IgD-negative memory B cell (primary cell): ENCODE results near the gene BFSP2. TPM values are rescaled to one million over a fixed set of nuclear protein-coding genes. Genes with fewer than 3 reads are reported as not detected.

ENCODE experiments used
- H3K27ac Mint-ChIP-seq, 3 donors: one replicate each; pipeline ENCODE4 v1.8.0; 2020 to 2022; ENCODE audit warnings: mild to moderate bottlenecking in 3 of 3, mixed read lengths in 3 of 3, moderate library complexity in 1 of 3
- H3K27me3 Mint-ChIP-seq: one replicate; pipeline ENCODE4 v1.8.0; 2021; ENCODE audit warnings: mixed read lengths
- H3K36me3 Mint-ChIP-seq: one replicate; pipeline ENCODE4 v1.8.0; 2020; ENCODE audit warnings: mild to moderate bottlenecking, mixed read lengths
- H3K4me1 Mint-ChIP-seq, 3 donors: one replicate each; pipeline ENCODE4 v1.8.0; 2020 to 2022; ENCODE audit warnings: mixed read lengths in 3 of 3, mild to moderate bottlenecking in 1 of 3
- H3K4me3 Mint-ChIP-seq, 4 donors: one replicate each; pipeline ENCODE4 v1.8.0; 2020 to 2022; ENCODE audit warnings: mild to moderate bottlenecking in 4 of 4, mixed read lengths in 4 of 4, moderate library complexity in 3 of 4
- H3K9me3 Mint-ChIP-seq, 3 donors: one replicate each; pipeline ENCODE4 v1.8.0; 2020 to 2021; ENCODE audit warnings: mixed read lengths in 3 of 3, mild to moderate bottlenecking in 1 of 3
- polyA plus RNA-seq: library from polyadenylated mRNA; unstranded; fragments of 300-500 nt; fragmentation: Illumina TruSeq; gene quantifications from one replicate; pipeline ENCODE4 v1.2.3, GENCODE V29; 2021

Gene BFSP2
- 2.8 TPM for polyA plus RNA-seq

DNA sequence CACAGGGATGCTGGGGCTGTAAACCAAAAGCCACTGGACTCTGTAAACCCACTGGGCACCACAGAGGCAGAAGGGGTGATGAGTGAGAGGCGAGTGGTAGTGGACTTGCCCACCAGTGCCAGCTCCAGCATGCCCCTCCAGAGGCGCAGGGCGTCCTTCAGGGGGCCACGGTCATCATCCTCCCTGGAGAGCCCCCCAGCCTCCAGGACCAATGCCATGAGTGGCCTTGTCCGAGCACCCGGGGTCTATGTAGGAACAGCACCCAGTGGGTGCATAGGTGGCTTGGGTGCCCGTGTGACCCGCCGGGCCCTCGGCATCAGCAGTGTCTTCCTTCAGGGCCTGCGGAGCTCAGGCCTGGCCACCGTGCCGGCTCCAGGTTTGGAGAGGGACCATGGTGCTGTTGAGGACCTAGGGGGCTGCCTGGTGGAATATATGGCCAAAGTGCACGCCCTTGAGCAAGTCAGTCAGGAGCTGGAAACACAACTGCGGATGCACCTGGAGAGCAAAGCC, at the start of gene BFSP2:
Gene BFSP2, plus strand, starts transcription at position 51 of the 510 bp plus-strand sequence. Its CDS starts 28 bp downstream, at position 79.
- no peaks in the 10 kb centered on the region for H3K27me3 Mint-ChIP-seq
- H3K36me3 Mint-ChIP-seq, result no peaks in the 10 kb centered on the region
- no peak within 1 kb of the TSS for H3K4me3 Mint-ChIP-seq
- peaks cover 0 to 8% (median 2%) of the 10 kb centered on the region in 3 donors for H3K4me1 Mint-ChIP-seq
- H3K27ac Mint-ChIP-seq, result peak within 1 kb of the TSS in 1 of 3 donors; percentile 55
- peaks cover 0 to 1% (median 0%) of the 10 kb centered on the region in 3 donors for H3K9me3 Mint-ChIP-seq

DNA sequence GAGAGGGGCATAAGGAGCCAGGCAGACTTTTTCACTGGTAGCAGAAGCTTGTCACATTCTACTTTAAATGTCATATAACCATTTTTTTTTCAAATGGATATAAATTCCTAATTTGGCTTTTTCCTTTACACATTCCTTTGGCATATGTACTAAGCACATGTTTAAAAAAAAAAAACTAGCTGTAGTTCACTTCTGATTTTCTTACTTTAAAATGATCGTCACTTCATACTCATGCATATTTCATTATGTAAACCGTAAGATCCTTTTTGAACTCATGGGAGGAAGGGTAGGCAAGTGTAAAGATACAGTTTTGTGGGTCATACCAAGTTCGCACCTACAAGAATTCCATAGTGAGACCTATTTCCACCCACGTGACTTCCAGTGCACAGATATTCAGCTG, 45.1 kb upstream of the BFSP2 start:
- peaks cover 2% of the 10 kb centered on the region for H3K36me3 Mint-ChIP-seq
- H3K9me3 Mint-ChIP-seq, result peaks cover 0 to 9% (median 0%) of the 10 kb centered on the region in 3 donors
- no peaks in the 10 kb centered on the region for H3K4me1 Mint-ChIP-seq
- no peak overlapping the region for H3K4me3 Mint-ChIP-seq
- H3K27me3 Mint-ChIP-seq, result peaks cover 16% of the 10 kb centered on the region
- H3K27ac Mint-ChIP-seq, result no peak overlapping the region

GRCh38 chr3:133360476-133360875, 39.4 kb upstream of the BFSP2 start:
- Mint-ChIP-seq H3K4me1 (peaks cover 0 to 2% (median 1%) of the 10 kb centered on the region in 3 donors), H3K36me3 (peaks cover 3% of the 10 kb centered on the region), H3K4me3 (no peak overlapping the region), H3K9me3 (peaks cover 0 to 9% (median 0%) of the 10 kb centered on the region in 3 donors), H3K27ac (no peak overlapping the region), H3K27me3 (peaks cover 16% of the 10 kb centered on the region)

DNA sequence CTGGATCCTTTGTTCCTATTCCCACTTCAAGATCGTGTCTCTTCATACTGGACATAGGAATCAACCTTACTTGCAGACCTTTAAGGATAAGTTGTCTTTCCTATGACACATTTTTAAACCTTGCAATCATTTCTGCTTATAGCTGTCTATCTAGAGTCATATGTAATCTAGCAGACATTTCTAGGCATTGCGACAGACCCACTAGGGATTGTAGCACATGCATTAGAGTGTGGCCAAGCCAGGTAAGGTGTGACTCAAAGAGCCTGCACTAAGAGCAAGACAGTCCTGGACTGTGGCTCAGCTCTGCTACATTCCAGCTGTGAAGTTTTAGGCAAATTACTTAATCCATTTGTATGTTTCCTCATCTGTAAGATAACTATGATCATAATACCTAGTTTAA, 38.8 kb upstream of the BFSP2 start:
- Mint-ChIP-seq H3K27me3 (peaks cover 18% of the 10 kb centered on the region), H3K4me1 (peaks cover 0 to 2% (median 1%) of the 10 kb centered on the region in 3 donors), H3K4me3 (no peak overlapping the region), H3K36me3 (peaks cover 2% of the 10 kb centered on the region), H3K27ac (peak overlapping the region in 1 of 3 donors; percentile 20), H3K9me3 (peaks cover 0 to 6% (median 1%) of the 10 kb centered on the region in 3 donors)

DNA sequence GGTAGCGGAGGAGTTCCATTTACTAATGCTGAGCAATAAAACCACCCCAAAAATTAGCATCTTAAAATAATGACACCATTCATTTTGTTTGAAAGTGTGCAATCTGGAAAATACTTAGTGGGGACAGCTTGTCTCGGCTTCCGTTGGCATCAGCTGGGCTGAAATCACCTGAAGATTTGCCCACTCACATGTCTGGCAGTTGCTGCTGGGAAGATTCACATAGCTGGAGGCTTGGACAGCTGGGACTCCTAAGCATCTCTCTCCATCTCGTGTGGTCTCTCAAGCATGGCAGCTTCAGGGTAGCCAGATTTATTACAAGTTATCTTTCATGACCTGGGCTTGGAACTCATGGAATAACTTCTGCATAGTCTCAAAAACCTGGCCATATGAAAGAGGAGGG, 38.4 kb upstream of the BFSP2 start:
- H3K27ac Mint-ChIP-seq, result peak overlapping the region in 1 of 3 donors; percentile 20
- peaks cover 0 to 2% (median 1%) of the 10 kb centered on the region in 3 donors for H3K9me3 Mint-ChIP-seq
- peaks cover 16% of the 10 kb centered on the region for H3K27me3 Mint-ChIP-seq
- H3K4me3 Mint-ChIP-seq, result no peak overlapping the region
- peaks cover 1% of the 10 kb centered on the region for H3K36me3 Mint-ChIP-seq
- H3K4me1 Mint-ChIP-seq, result peaks cover 0 to 2% (median 1%) of the 10 kb centered on the region in 3 donors

GRCh38 chr3:133362539-133362938, 37.3 kb upstream of the BFSP2 start:
- no peak overlapping the region for H3K27ac Mint-ChIP-seq
- H3K9me3 Mint-ChIP-seq, result peaks cover 0 to 1% (median 0%) of the 10 kb centered on the region in 3 donors
- no peak overlapping the region for H3K4me3 Mint-ChIP-seq
- peaks cover 12% of the 10 kb centered on the region for H3K27me3 Mint-ChIP-seq
- H3K4me1 Mint-ChIP-seq, result peaks cover 0 to 2% (median 1%) of the 10 kb centered on the region in 3 donors
- peaks cover 1% of the 10 kb centered on the region for H3K36me3 Mint-ChIP-seq

DNA sequence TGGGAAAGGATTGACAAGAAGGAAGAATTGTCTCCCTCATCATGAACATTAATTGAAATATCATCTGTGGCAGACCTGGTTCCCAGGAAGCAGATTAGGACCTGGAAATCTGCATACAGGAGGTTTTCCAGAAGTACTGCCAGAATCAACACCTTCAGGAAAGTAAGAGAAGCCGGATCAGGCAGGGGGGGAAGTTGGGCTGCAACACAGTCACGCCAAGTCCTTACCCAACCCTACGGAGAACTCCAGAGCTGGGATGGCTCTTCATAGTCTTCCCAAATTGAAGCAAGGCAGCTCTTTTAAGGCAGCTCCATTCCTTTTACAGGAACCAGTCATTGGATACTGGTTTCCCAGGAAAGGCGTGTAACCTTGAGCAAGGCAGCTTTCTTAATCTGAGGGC, 35.2 kb upstream of the BFSP2 start:
- H3K9me3 Mint-ChIP-seq, result peaks cover 0 to 1% (median 0%) of the 10 kb centered on the region in 3 donors
- peaks cover 14% of the 10 kb centered on the region for H3K27me3 Mint-ChIP-seq
- no peak overlapping the region for H3K27ac Mint-ChIP-seq
- peaks cover 0 to 2% (median 1%) of the 10 kb centered on the region in 3 donors for H3K4me1 Mint-ChIP-seq
- no peak overlapping the region for H3K4me3 Mint-ChIP-seq
- H3K36me3 Mint-ChIP-seq, result peaks cover 1% of the 10 kb centered on the region

DNA sequence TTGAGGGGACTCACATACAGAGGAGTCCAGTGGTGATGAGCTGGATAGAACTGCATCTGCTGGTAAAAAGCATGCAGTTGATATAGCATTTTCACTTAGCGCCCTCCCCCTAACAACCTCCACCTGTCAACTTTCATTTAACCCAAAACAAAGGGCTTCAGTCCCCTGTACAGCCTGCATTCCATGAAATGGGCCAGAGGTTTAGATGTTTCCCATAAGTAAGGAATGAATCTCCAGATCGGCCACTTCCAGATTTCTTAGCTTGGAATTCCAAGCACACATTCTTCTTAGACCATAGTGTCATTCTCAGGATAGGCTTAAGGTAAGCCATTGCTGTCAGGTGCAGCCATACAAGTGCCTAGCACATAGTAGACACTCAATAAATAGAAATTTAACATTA, 32.9 kb upstream of the BFSP2 start:
- Mint-ChIP-seq H3K27ac (no peak overlapping the region), H3K4me1 (peaks cover 0 to 2% (median 1%) of the 10 kb centered on the region in 3 donors), H3K9me3 (peaks cover 0 to 1% (median 0%) of the 10 kb centered on the region in 3 donors), H3K27me3 (peaks cover 13% of the 10 kb centered on the region), H3K4me3 (no peak overlapping the region), H3K36me3 (no peaks in the 10 kb centered on the region)

DNA sequence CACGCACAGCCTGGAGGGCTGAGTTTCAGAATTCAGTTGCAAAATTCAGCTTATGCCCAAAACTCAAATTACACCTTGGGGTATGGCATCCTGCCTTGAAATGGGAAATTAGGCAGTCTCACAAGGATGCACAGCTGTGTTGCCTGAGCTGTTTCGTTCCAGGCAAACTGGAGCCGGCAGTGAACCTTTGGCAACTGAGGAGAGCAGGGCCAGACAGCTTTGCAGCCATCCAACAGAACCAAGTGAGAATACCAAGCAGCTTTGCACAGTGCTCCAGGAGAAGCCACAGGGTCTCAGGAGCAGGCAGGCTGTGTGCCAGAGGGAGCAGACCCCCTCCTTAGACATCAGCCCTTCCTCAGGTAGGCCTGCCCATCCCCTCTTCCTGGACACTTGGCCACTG, 32.5 kb upstream of the BFSP2 start:
- Mint-ChIP-seq H3K27ac (no peak overlapping the region), H3K4me3 (no peak overlapping the region), H3K36me3 (no peaks in the 10 kb centered on the region), H3K27me3 (peaks cover 10% of the 10 kb centered on the region), H3K4me1 (peaks cover 0 to 2% (median 0%) of the 10 kb centered on the region in 3 donors), H3K9me3 (peaks cover 0 to 1% (median 0%) of the 10 kb centered on the region in 3 donors)

- Mint-ChIP-seq H3K9me3 (peaks cover 0 to 1% (median 0%) of the 10 kb centered on the region in 3 donors), H3K4me1 (peaks cover 0 to under 1% (median 0%) of the 10 kb centered on the region in 3 donors), H3K27ac (no peak overlapping the region), H3K36me3 (no peaks in the 10 kb centered on the region), H3K4me3 (no peak overlapping the region), H3K27me3 (peaks cover 10% of the 10 kb centered on the region)
Measured at GRCh38 chr3:133367956-133368355, 31.9 kb upstream of the BFSP2 start.

- Mint-ChIP-seq H3K27me3 (peaks cover 10% of the 10 kb centered on the region), H3K4me3 (no peak overlapping the region), H3K27ac (no peak overlapping the region), H3K36me3 (no peaks in the 10 kb centered on the region), H3K4me1 (no peaks in the 10 kb centered on the region), H3K9me3 (peaks cover 0 to 1% (median 0%) of the 10 kb centered on the region in 3 donors)
Measured at GRCh38 chr3:133368371-133369067, 31.3 kb upstream of the BFSP2 start.

- Mint-ChIP-seq H3K36me3 (no peaks in the 10 kb centered on the region), H3K27ac (no peak overlapping the region), H3K27me3 (peaks cover 10% of the 10 kb centered on the region), H3K4me3 (no peak overlapping the region), H3K9me3 (peaks cover 0 to 1% (median 0%) of the 10 kb centered on the region in 3 donors), H3K4me1 (no peaks in the 10 kb centered on the region)
Measured at GRCh38 chr3:133369068-133369440, 30.8 kb upstream of the BFSP2 start.

- no peak overlapping the region for H3K27ac Mint-ChIP-seq
- no peaks in the 10 kb centered on the region for H3K4me1 Mint-ChIP-seq
- H3K9me3 Mint-ChIP-seq, result no peaks in the 10 kb centered on the region
- peaks cover 4% of the 10 kb centered on the region for H3K27me3 Mint-ChIP-seq
- H3K4me3 Mint-ChIP-seq, result no peak overlapping the region
- no peaks in the 10 kb centered on the region for H3K36me3 Mint-ChIP-seq
Measured at GRCh38 chr3:133371181-133371580, 28.7 kb upstream of the BFSP2 start.

DNA sequence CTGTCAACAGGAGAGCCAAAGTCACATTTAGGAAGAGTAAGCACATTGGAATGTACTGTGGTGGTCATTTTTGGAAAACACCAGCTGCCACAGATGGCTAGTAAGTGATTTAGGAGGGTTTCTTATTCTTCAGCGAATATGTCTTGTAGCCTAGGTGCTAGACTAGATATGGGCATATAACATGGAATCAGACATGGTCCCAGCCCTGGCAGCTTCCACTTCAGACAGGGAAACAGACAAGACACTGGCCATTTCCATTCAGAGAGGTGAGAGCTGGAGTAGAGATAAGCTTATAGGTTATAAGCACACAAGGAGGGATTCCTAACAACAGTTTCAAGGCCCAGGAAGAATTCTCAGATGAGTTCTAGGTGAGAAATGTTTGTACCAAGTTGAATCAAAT, 28.2 kb upstream of the BFSP2 start:
- H3K4me1 Mint-ChIP-seq, result no peaks in the 10 kb centered on the region

GRCh38 chr3:133374708-133375402, 25.0 kb upstream of the BFSP2 start:
- no peak overlapping the region for H3K27ac Mint-ChIP-seq

More for the DNA sequence above, 28.2 kb upstream of the BFSP2 start:
- Mint-ChIP-seq H3K9me3 (no peaks in the 10 kb centered on the region), H3K27ac (no peak overlapping the region), H3K27me3 (peaks cover 4% of the 10 kb centered on the region), H3K4me3 (no peak overlapping the region), H3K36me3 (no peaks in the 10 kb centered on the region)

More at GRCh38 chr3:133374708-133375402, 25.0 kb upstream of the BFSP2 start:
- no peaks in the 10 kb centered on the region for H3K9me3 Mint-ChIP-seq
- H3K4me3 Mint-ChIP-seq, result no peak overlapping the region
- no peaks in the 10 kb centered on the region for H3K36me3 Mint-ChIP-seq
- no peaks in the 10 kb centered on the region for H3K4me1 Mint-ChIP-seq
- H3K27me3 Mint-ChIP-seq, result no peaks in the 10 kb centered on the region
